Panc1 (cell line): Measurements from ENCODE around the gene KMT2A. TPM values are rescaled to one million over a fixed set of nuclear protein-coding genes. Genes with fewer than 3 reads are reported as not detected.
A peak's percentile ranks its signal among the peaks of the same experiment; 100 is the strongest.

Experiments
- ATAC-seq: fragments of 200-7000 bp; cut with Tn5 transposase; 2 replicates; pipeline ENCODE4 v1.9.1; 2020; ENCODE audit warnings: mild to moderate bottlenecking, moderate library complexity
- BruUV-seq: library from RNA; stranded (reverse); fragments of 400-500 nt; replicated peaks from 2 replicates; lab custom pipeline; 2021; lab: Mats Ljungman, UMichigan
- CTCF ChIA-PET: fragments of 300-600 bp; sonication (Branson Sonifier 250); formaldehyde crosslinking; loops from one replicate; lab custom pipeline; 2022; ENCODE audit warnings: antibody characterized with exemption; lab: Charles Lee
- POLR2A ChIA-PET: fragments of 300-600 bp; sonication (Branson Sonifier 250); formaldehyde crosslinking; loops from one replicate; lab custom pipeline; 2022; ENCODE audit warnings: antibody characterized with exemption; lab: Charles Lee
- DNase-seq: peaks from one replicate; pipeline ENCODE4 v3.0.0-alpha.2; 2010; ENCODE audit warnings: low read depth, low spot score
- H3K27ac ChIP-seq: 2 replicates; pipeline ENCODE4 v1.5.1; 2011; ENCODE audit warnings: mild to moderate bottlenecking, low read length, inconsistent platforms
- H3K27me3 ChIP-seq: fragments of 200-500 bp; sonication (Bioruptor generic); 2 replicates; pipeline ENCODE4 v1.6.0; 2014; ENCODE audit warnings: low read length, inconsistent platforms; ENCODE audit not compliant: control insufficient read depth, insufficient read depth
- H3K36me3 ChIP-seq: fragments of 200-500 bp; sonication (Bioruptor generic); 2 replicates; pipeline ENCODE4 v1.5.1; 2014; ENCODE audit warnings: inconsistent platforms, mild to moderate bottlenecking, low read length, moderate library complexity; ENCODE audit not compliant: control insufficient read depth, insufficient read depth
- H3K4me1 ChIP-seq: 2 replicates; pipeline ENCODE4 v1.5.1; 2011; ENCODE audit warnings: inconsistent platforms, mild to moderate bottlenecking, low read length, moderate library complexity; ENCODE audit not compliant: control insufficient read depth, insufficient read depth
- H3K4me3 ChIP-seq, 2 experiments: 2 replicates each; pipeline ENCODE4 v1.5.1; 2011 to 2012; ENCODE audit warnings: low read depth in 2 of 2, low read length in 2 of 2, mild to moderate bottlenecking in 2 of 2, inconsistent platforms in 1 of 2, moderate library complexity in 1 of 2
- H3K9me3 ChIP-seq: fragments of 200-500 bp; sonication (Bioruptor generic); 2 replicates; pipeline ENCODE4 v1.5.1; 2014; ENCODE audit warnings: low read depth, mild to moderate bottlenecking, inconsistent platforms, low read length, moderate library complexity; ENCODE audit not compliant: control insufficient read depth, insufficient read depth
- CTCF ChIP-seq: fragments of 450-650 bp; IDR thresholded peaks from 2 replicates; pipeline ENCODE4 v1.5.1; 2017; ENCODE audit warnings: mild to moderate bottlenecking
- POLR2AphosphoS5 ChIP-seq: IDR thresholded peaks from 2 replicates; pipeline ENCODE4 v1.6.1; 2012; ENCODE audit warnings: mild to moderate bottlenecking, low read depth, low read length, moderate library complexity
- REST ChIP-seq, 2 experiments: IDR thresholded peaks; 2 replicates each; pipeline ENCODE4 v1.6.1; 2011 to 2012; ENCODE audit warnings: low read depth in 2 of 2, control low read depth in 1 of 2, low read length in 1 of 2, mild to moderate bottlenecking in 1 of 2, moderate library complexity in 1 of 2; ENCODE audit not compliant: insufficient read depth in 1 of 2
- SIN3A ChIP-seq: IDR thresholded peaks from 2 replicates; pipeline ENCODE4 v1.6.1; 2012; ENCODE audit warnings: low read depth, mild to moderate bottlenecking, low read length, moderate library complexity, borderline replicate concordance; ENCODE audit not compliant: insufficient read depth
- TCF7L2 ChIP-seq: IDR thresholded peaks from 2 replicates; pipeline ENCODE4 v1.6.1; 2011; ENCODE audit warnings: mild to moderate bottlenecking, low read depth, low read length, inconsistent platforms
- in situ Hi-C: cut with HindIII; loops from 2 replicates; pipeline ENCODE4 v1.10.0; 2016; ENCODE audit warnings: low sequenced_read_pairs, low pct_unique_long_range_greater_than_20kb
- intact Hi-C: fragments of 100-400 bp; cut with micrococcal nuclease; formaldehyde crosslinking; loops from one replicate; pipeline ENCODE4 v1.10.0; 2022; ENCODE audit not compliant: unreplicated experiment
- total RNA-seq: library from RNA; stranded (reverse); gene quantifications from one replicate; pipeline ENCODE4 v1.2.1, GENCODE V29; 2021; ENCODE audit not compliant: unreplicated experiment

The KMT2A gene
- total RNA-seq, 1 experiment from 2014 or later, result 139 TPM

DNA sequence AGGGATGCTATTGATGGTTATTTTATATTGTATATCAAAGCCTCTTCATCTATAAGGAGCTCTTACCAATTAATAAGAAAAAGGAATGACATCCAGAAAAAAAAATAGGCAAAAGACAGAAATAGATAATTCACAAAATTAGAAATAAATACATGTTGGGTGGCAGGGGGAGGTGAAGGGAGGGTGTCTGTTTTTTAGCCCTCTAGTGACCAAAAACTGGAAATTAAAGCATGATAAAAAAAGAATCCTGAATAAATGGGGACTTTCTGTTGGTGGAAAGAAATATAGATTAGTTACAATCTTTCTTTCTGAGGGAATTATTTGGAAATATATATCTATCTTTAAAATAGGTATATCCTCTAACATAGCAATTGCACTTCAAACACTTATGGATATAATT, 49.0 kb downstream of the KMT2A start:
- Histone ChIP-seq H3K4me3 (no peak overlapping the region), H3K27me3 (no peaks in the 10 kb centered on the region), H3K36me3 (peaks cover 63% of the 10 kb centered on the region), H3K9me3 (no peaks in the 10 kb centered on the region), H3K27ac (no peak overlapping the region), H3K4me1 (no peaks in the 10 kb centered on the region)
- in situ Hi-C loops (no loop called here), intact Hi-C loops (loop anchor here (10.0 kb wide), 1 partner anchor 290 kb away; no protein-coding TSS in a partner anchor)
- DNase-seq (no peak), ATAC-seq (no peak)
- TSS peak; percentile 46 for BruUV-seq
- TF ChIP-seq POLR2AphosphoS5 (no peak), SIN3A (no peak), TCF7L2 (no peak), REST (IDR thresholded peaks at IDR 0.05; ENCODE audit: insufficient read depth in 1 of 2, low read depth in 2 of 2, low read length in 1 of 2) (no peak), CTCF (no peak)
- ChIA-PET CTCF (no interaction called here), POLR2A (interaction anchor here (0.7 kb wide), 1 partner anchor 125 kb away, joined by 3 read pairs; no protein-coding TSS in a partner anchor)

- H3K27me3 ChIP-seq, result no peaks in the 10 kb centered on the region
- intact Hi-C loops, result loop anchor here (1.0 to 10.0 kb wide), 2 partner anchors 87 to 294 kb away; partner anchors contain the start of gene ATP5MG
- H3K36me3 ChIP-seq, result peaks cover 69% of the 10 kb centered on the region
- BruUV-seq, result no TSS peak
- ATAC-seq (peak; percentile 86), DNase-seq (peak; percentile 59)
- ChIA-PET CTCF (no interaction called here), POLR2A (no interaction called here)
- no peaks in the 10 kb centered on the region for H3K9me3 ChIP-seq
- no peaks in the 10 kb centered on the region for H3K4me1 ChIP-seq
- H3K27ac ChIP-seq, result no peak overlapping the region
- in situ Hi-C loops, result no loop called here
- H3K4me3 ChIP-seq, result no peak overlapping the region
- TF ChIP-seq POLR2AphosphoS5 (0 out of 2 replicates have a peak, but pooled peaks have one; percentile 24), CTCF (peak; percentile 93), SIN3A (no peak), TCF7L2 (no peak), REST (IDR thresholded peaks at IDR 0.05; ENCODE audit: insufficient read depth in 1 of 2, low read depth in 2 of 2, low read length in 1 of 2) (no peak)
These were observed 52.3 kb downstream of the KMT2A start for GRCh38 chr11:118488480-118489109.
